ENCODE results near the gene MYPOP. TPM values are rescaled to one million over a fixed set of nuclear protein-coding genes. Genes with fewer than 3 reads are reported as not detected.

MYPOP gene
- total and polyA plus RNA-seq, 2 of the 13 experiments (the other 11 are each of a cell fraction or from before 2014, with no cell fraction given), result 2.3 to 2.7 TPM

- no peak; the same call in 1 of the 2 replicates for TF ChIP-seq ZNF512 (CRISPR knock-in tag; IDR thresholded peaks at IDR 0.05)
- TF ChIP-seq ZNF546 (CRISPR knock-in tag; conservative IDR thresholded peaks at IDR 0.05), result peak; percentile 64; the same call in 1 of the 2 replicates
- TF ChIP-seq CREBL2 (CRISPR knock-in tag; IDR thresholded peaks at IDR 0.05; ENCODE audit: borderline replicate concordance), result no peak
- peak; percentile 30; the same call in 1 of the 2 replicates for TF ChIP-seq SIN3A (IDR thresholded peaks at IDR 0.05; ENCODE audit: borderline replicate concordance, low read depth, low read length)
- peak; percentile 94 for TF ChIP-seq ZNF280D (CRISPR knock-in tag; IDR thresholded peaks at IDR 0.05)
- peak; percentile 76 for TF ChIP-seq ZNF576 (CRISPR knock-in tag; IDR thresholded peaks at IDR 0.05)
- TF ChIP-seq BRF2 (CRISPR knock-in tag; IDR thresholded peaks at IDR 0.05), result 0 out of 2 replicates have a peak, but pooled peaks have one; percentile 48
- peak; percentile 59; the same call in 1 of the 2 replicates for TF ChIP-seq ZNF430 (CRISPR knock-in tag; IDR thresholded peaks at IDR 0.05)
- TF ChIP-seq MLLT10 (CRISPR knock-in tag; IDR thresholded peaks at IDR 0.05), result no peak
- TF ChIP-seq MYNN (CRISPR knock-in tag; IDR thresholded peaks at IDR 0.05; ENCODE audit: low read depth), result no peak
- peak; percentile 54; the same call in 1 of the 2 replicates for TF ChIP-seq ZNF782 (CRISPR knock-in tag; IDR thresholded peaks at IDR 0.05; ENCODE audit: borderline replicate concordance)
- no peak for TF ChIP-seq SP1 (IDR thresholded peaks at IDR 0.05)
- peak; percentile 97 for TF ChIP-seq SP1 (CRISPR knock-in tag; IDR thresholded peaks at IDR 0.05)
- TF ChIP-seq CEBPZ (IDR thresholded peaks at IDR 0.05; ENCODE audit: low read length), result no peak
- no peak for TF ChIP-seq CENPX (CRISPR knock-in tag; IDR thresholded peaks at IDR 0.05)
- peak; percentile 88 for TF ChIP-seq SP4 (CRISPR knock-in tag; IDR thresholded peaks at IDR 0.05)
- no peak for TF ChIP-seq TBL1XR1 (IDR thresholded peaks at IDR 0.05; ENCODE audit: borderline replicate concordance, low read length, partially characterized antibody)
- TF ChIP-seq GABPA (IDR thresholded peaks at IDR 0.05; ENCODE audit: low read depth, low read length), result no peak
- peak; percentile 75 for TF ChIP-seq GABPA (CRISPR knock-in tag; IDR thresholded peaks at IDR 0.05; ENCODE audit: low read depth)
Observed at GRCh38 chr19:45882652-45883585, 19.5 kb downstream of the MYPOP start (continued).
